ENCODE data around the gene UPP2.

GRCh38 chr2:158101384-158101926 is at the start of gene UPP2:
- no peak for TF ChIP-seq GATA2 (IDR thresholded peaks at IDR 0.05; ENCODE audit: low read depth, low read length)
- TF ChIP-seq GATA3 (IDR thresholded peaks at IDR 0.05; ENCODE audit: low read depth, low read length), result no peak
